ENCODE data around the gene GNG12.
A peak's percentile ranks its signal among the peaks of the same experiment; 100 is the strongest.

Gene GNG12

GRCh38 chr1:67723620-67724019 is 109.6 kb downstream of the GNG12 start:
- DNase-seq: no peak

GRCh38 chr1:67723126-67723525 is 110.1 kb downstream of the GNG12 start:
- DNase-seq: no peak

GRCh38 chr1:67722292-67722944 is 110.8 kb downstream of the GNG12 start:
- DNase-seq: no peak

- DNase-seq: no peak
These were observed 111.5 kb downstream of the GNG12 start for GRCh38 chr1:67721650-67722291.

GRCh38 chr1:67721112-67721511 is 112.2 kb downstream of the GNG12 start:
- no peak for DNase-seq

- DNase-seq: no peak
These were observed 113.7 kb downstream of the GNG12 start for GRCh38 chr1:67719329-67720196.

- DNase-seq: no peak
These were observed 115.4 kb downstream of the GNG12 start for GRCh38 chr1:67717876-67718275.

- DNase-seq: no peak
These were observed 116.5 kb downstream of the GNG12 start for GRCh38 chr1:67716800-67717199.

- no peak for DNase-seq
These were observed 117.4 kb downstream of the GNG12 start for GRCh38 chr1:67715819-67716218.

GRCh38 chr1:67713057-67713846 is 120.0 kb downstream of the GNG12 start:
- DNase-seq: no peak

GRCh38 chr1:67711855-67712212 is 121.4 kb downstream of the GNG12 start:
- DNase-seq: no peak

- no peak for DNase-seq
These were observed 122.0 kb downstream of the GNG12 start for GRCh38 chr1:67711158-67711854.

GRCh38 chr1:67710417-67710816 is 122.8 kb downstream of the GNG12 start:
- DNase-seq: no peak

GRCh38 chr1:67708606-67709005 is 124.7 kb downstream of the GNG12 start:
- no peak for DNase-seq

- no peak for DNase-seq
These were observed 127.4 kb downstream of the GNG12 start for GRCh38 chr1:67705735-67706453.

GRCh38 chr1:67704351-67704750 is 128.9 kb downstream of the GNG12 start:
- no peak for DNase-seq

GRCh38 chr1:67701876-67702275 is 131.4 kb downstream of the GNG12 start:
- no peak for DNase-seq

GRCh38 chr1:67700692-67701410 is 132.4 kb downstream of the GNG12 start:
- peak; percentile 60 for DNase-seq

GRCh38 chr1:67700220-67700619 is 133.0 kb downstream of the GNG12 start:
- DNase-seq: no peak

- no peak for DNase-seq
These were observed 136.6 kb downstream of the GNG12 start for GRCh38 chr1:67696708-67697107.

- DNase-seq: no peak
These were observed 137.3 kb downstream of the GNG12 start for GRCh38 chr1:67695963-67696362.

All from activated CD8-positive, alpha-beta memory T cell treated with anti-CD3 and anti-CD28 coated beads for 24 hours (primary cell).